Fibroblast of lung (primary cell): Measurements from ENCODE around the gene SERINC5.

Experiments used
- CTCF ChIP-seq, 2 donors: IDR thresholded peaks in 1 of 2; conservative IDR thresholded peaks in 1 of 2; 1 replicate in 1 of 2; 2 replicates in 1 of 2; pipeline ENCODE4 v1.5.1; 2011 to 2012; ENCODE audit warnings: low read length in 2 of 2, control low read depth in 1 of 2, inconsistent platforms in 1 of 2, low read depth in 1 of 2, mild to moderate bottlenecking in 1 of 2
- EZH2 ChIP-seq: IDR thresholded peaks from 2 replicates; pipeline ENCODE4 v1.5.1; 2012; ENCODE audit warnings: low read length, control low read depth, mild to moderate bottlenecking; ENCODE audit errors: missing control alignments

- TF ChIP-seq CTCF (conservative IDR thresholded peaks at IDR 0.05 in 1 of 2, IDR thresholded peaks at IDR 0.05 in 1 of 2; ENCODE audit: low read depth in 1 of 2, low read length in 2 of 2) (no peak), EZH2 (no peak)
Observed at GRCh38 chr5:80147119-80147815, 108.6 kb downstream of the SERINC5 start.
